ENCODE measurements around the gene TMED6. TPM values are rescaled to one million over a fixed set of nuclear protein-coding genes. Genes with fewer than 3 reads are reported as not detected.

TMED6 gene
- total RNA-seq, 1 experiment from 2014 or later = 0.72 TPM

Other genes starting within 250 kb of the TMED6 start
- gene HAS3, start 246.1 kb downstream of the TMED6 start, total RNA-seq (2021) = 54.4 to 66.9 TPM (median 56.0 TPM) in 3 replicates
- 115 to 134 TPM (median 132 TPM) in 3 replicates for gene CHTF8, start 219.2 kb downstream of the TMED6 start, total RNA-seq (2021)
- gene UTP4, start 219.1 kb downstream of the TMED6 start, total RNA-seq (2021) = 71.0 to 85.7 TPM (median 74.4 TPM) in 3 replicates
- 21.0 to 23.7 TPM (median 23.7 TPM) in 3 replicates for gene SNTB2, start 164.6 kb downstream of the TMED6 start, total RNA-seq (2021)
- 24.5 to 28.3 TPM (median 25.5 TPM) in 3 replicates for gene VPS4A, start 40.4 kb downstream of the TMED6 start, total RNA-seq (2021)
- gene PDF, start 21.2 kb downstream of the TMED6 start, total RNA-seq (2021) = 24.0 to 28.2 TPM (median 25.6 TPM) in 3 replicates
- 56.5 to 59.5 TPM (median 59.5 TPM) in 3 replicates for gene COG8, start 12.2 kb downstream of the TMED6 start, total RNA-seq (2021)
- gene NIP7, start 12.0 kb downstream of the TMED6 start, total RNA-seq (2021) = 39.2 to 43.7 TPM (median 40.5 TPM) in 3 replicates
- 30.0 to 35.7 TPM (median 31.3 TPM) in 3 replicates for gene TERF2, start 34.2 kb upstream of the TMED6 start, total RNA-seq (2021)
- 95.3 to 109 TPM (median 99.7 TPM) in 3 replicates for gene CYB5B, start 72.8 kb upstream of the TMED6 start, total RNA-seq (2021)
- 23.2 to 23.7 TPM (median 23.5 TPM) in 3 replicates for gene NFAT5, start 214.2 kb upstream of the TMED6 start, total RNA-seq (2021)

Measured in WTC11 (cell line).